Testis (tissue), 2 donors: Measurements from ENCODE around the gene ITGA11.

Experiments used
- POLR2A ChIP-seq: fragments of 450-650 bp; IDR thresholded peaks from one replicate; pipeline ENCODE4 v1.6.1; 2017; ENCODE audit warnings: antibody characterized with exemption, mild to moderate bottlenecking, moderate library complexity
- TF ChIP-seq, protein P1 (sequence below), 3 experiments: fragments of 450-650 bp in 2 of 3; fragments of 200-600 bp in 1 of 3; sonication (generic) in 1 of 3; IDR thresholded peaks; one replicate each; pipeline ENCODE4 v1.5.1; 2016 to 2019; ENCODE audit warnings: antibody characterized with exemption in 3 of 3, mild to moderate bottlenecking in 2 of 3, moderate library complexity in 1 of 3

DNA sequence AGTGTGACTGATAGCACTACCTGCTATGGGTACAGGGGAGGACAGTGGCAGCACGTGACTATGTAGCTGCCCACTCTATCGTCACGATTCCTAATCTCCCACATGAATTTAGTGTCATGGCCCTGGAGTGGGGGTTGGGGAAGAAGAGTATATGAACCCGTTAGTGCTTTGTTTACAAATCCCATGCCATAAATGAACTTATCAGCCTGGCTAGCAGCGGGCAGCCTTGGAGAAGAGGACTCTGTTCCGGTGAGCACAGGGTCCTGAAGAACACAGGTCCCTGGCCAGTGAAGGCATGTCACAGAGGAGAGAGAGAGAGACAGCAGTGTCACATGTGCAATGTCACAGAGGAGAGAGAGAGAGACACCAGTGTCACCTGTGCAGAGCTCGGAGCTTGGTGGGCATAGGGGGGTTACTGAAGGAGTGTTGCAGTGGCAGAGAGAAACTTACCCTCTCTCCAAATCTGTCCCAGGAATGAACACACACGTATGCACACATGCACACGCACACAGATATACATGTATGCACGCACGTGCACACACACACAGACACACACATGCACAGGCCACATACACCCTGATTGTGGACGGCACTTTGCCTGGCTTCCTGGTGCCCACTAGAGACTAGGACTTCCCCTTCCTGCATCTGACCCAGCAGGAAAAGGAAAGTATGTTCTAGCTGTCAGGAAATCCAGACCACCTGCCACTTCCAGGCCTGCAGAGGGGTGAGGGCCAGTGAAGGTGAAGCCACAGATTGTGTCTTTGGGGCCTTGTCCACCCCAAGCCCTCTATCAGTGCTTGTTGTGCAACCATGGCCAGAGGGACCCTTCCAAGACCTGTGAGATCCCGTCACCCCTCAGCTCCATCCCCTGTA, 26.3 kb downstream of the ITGA11 start:
- TF ChIP-seq, protein P1, sequence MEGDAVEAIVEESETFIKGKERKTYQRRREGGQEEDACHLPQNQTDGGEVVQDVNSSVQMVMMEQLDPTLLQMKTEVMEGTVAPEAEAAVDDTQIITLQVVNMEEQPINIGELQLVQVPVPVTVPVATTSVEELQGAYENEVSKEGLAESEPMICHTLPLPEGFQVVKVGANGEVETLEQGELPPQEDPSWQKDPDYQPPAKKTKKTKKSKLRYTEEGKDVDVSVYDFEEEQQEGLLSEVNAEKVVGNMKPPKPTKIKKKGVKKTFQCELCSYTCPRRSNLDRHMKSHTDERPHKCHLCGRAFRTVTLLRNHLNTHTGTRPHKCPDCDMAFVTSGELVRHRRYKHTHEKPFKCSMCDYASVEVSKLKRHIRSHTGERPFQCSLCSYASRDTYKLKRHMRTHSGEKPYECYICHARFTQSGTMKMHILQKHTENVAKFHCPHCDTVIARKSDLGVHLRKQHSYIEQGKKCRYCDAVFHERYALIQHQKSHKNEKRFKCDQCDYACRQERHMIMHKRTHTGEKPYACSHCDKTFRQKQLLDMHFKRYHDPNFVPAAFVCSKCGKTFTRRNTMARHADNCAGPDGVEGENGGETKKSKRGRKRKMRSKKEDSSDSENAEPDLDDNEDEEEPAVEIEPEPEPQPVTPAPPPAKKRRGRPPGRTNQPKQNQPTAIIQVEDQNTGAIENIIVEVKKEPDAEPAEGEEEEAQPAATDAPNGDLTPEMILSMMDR (IDR thresholded peaks at IDR 0.05) = no peak
- TF ChIP-seq POLR2A = no peak
